GM18498 (cell line): ENCODE measurements around the gene CRYBG1.
"Not testable (repeated sequence)": the region's sequence is repeated elsewhere in the genome, so short reads cannot be mapped to it uniquely, and the experiment has no call there.

ENCODE experiments used
- ATAC-seq: cut with Tn5 transposase; IDR thresholded peaks from one replicate; pipeline ENCODE4 v1.9.1; 2021; ENCODE audit warnings: mild to moderate bottlenecking, moderate library complexity; ENCODE audit not compliant: unreplicated experiment

The CRYBG1 gene

GRCh38 chr6:106546691-106547414 is 186.3 kb downstream of the CRYBG1 start:
- no peak for ATAC-seq

- ATAC-seq: no peak
These were observed 187.3 kb downstream of the CRYBG1 start for GRCh38 chr6:106547601-106548453.

- not testable (repeated sequence) for ATAC-seq
These were observed 188.5 kb downstream of the CRYBG1 start for GRCh38 chr6:106548926-106549455.

GRCh38 chr6:106549521-106549920 is 189.0 kb downstream of the CRYBG1 start:
- no peak for ATAC-seq

- no peak for ATAC-seq
These were observed 190.6 kb downstream of the CRYBG1 start for GRCh38 chr6:106551155-106551554.

- no peak for ATAC-seq
These were observed 192.9 kb downstream of the CRYBG1 start for GRCh38 chr6:106553440-106553839.

GRCh38 chr6:106555767-106556166 is 195.2 kb downstream of the CRYBG1 start:
- ATAC-seq: no peak

GRCh38 chr6:106556368-106556960 is 195.9 kb downstream of the CRYBG1 start:
- ATAC-seq: no peak

- no peak for ATAC-seq
These were observed 197.3 kb downstream of the CRYBG1 start for GRCh38 chr6:106557837-106558236.

- ATAC-seq: no peak
These were observed 197.8 kb downstream of the CRYBG1 start for GRCh38 chr6:106558364-106558763.

GRCh38 chr6:106559659-106560058 is 199.1 kb downstream of the CRYBG1 start:
- not testable (repeated sequence) for ATAC-seq

GRCh38 chr6:106560996-106561685 is 200.6 kb downstream of the CRYBG1 start:
- no peak for ATAC-seq

- no peak for ATAC-seq
These were observed 201.3 kb downstream of the CRYBG1 start for GRCh38 chr6:106561686-106562405.

GRCh38 chr6:106563614-106564013 is 203.1 kb downstream of the CRYBG1 start:
- no peak for ATAC-seq

- no peak for ATAC-seq
These were observed 204.0 kb downstream of the CRYBG1 start for GRCh38 chr6:106564476-106564875.

- ATAC-seq: no peak
These were observed 208.0 kb downstream of the CRYBG1 start for GRCh38 chr6:106568530-106568929.

- ATAC-seq: no peak
These were observed 208.9 kb downstream of the CRYBG1 start for GRCh38 chr6:106569428-106569827.

GRCh38 chr6:106572436-106572835 is 211.9 kb downstream of the CRYBG1 start:
- no peak for ATAC-seq

- no peak for ATAC-seq
These were observed 212.5 kb downstream of the CRYBG1 start for GRCh38 chr6:106572875-106573585.
